Activated naive CD4-positive, alpha-beta T cell treated with anti-CD3 and anti-CD28 coated beads, Interleukin-2, amount 50 U/mL, for 16 hours (primary cell): ENCODE measurements around the gene UGT1A5.
"Not testable (repeated sequence)": the region's sequence is repeated elsewhere in the genome, so short reads cannot be mapped to it uniquely, and the experiment has no call there.

ENCODE experiments used
- DNase-seq: peaks from one replicate; pipeline ENCODE4 v3.0.0-alpha.2; 2020

The UGT1A5 gene

GRCh38 chr2:233747283-233747544 is 34.5 kb downstream of the UGT1A5 start:
- no peak for DNase-seq

- not testable (repeated sequence) for DNase-seq
These were observed 38.0 kb downstream of the UGT1A5 start for GRCh38 chr2:233750689-233751088.

GRCh38 chr2:233751212-233752009 is 38.7 kb downstream of the UGT1A5 start:
- not testable (repeated sequence) for DNase-seq

- no peak for DNase-seq
These were observed 42.3 kb downstream of the UGT1A5 start for GRCh38 chr2:233754872-233755611.

GRCh38 chr2:233756429-233757081 is 43.8 kb downstream of the UGT1A5 start:
- no peak for DNase-seq

GRCh38 chr2:233758141-233758540 is 45.4 kb downstream of the UGT1A5 start:
- DNase-seq: no peak

GRCh38 chr2:233758849-233759248 is 46.1 kb downstream of the UGT1A5 start:
- no peak for DNase-seq

GRCh38 chr2:233760043-233760442 is 47.3 kb downstream of the UGT1A5 start, which contains the start of gene UGT1A1:
Gene UGT1A1 (plus strand): TSS chr2:233760270. CDS start chr2:233760288, 18 bp downstream.
- no peak for DNase-seq

- no peak for DNase-seq
These were observed 48.5 kb downstream of the UGT1A5 start for GRCh38 chr2:233761040-233761769.

GRCh38 chr2:233764264-233764663 is 51.6 kb downstream of the UGT1A5 start:
- DNase-seq: no peak

GRCh38 chr2:233764761-233765160 is 52.1 kb downstream of the UGT1A5 start:
- DNase-seq: no peak

GRCh38 chr2:233766416-233766815 is 53.7 kb downstream of the UGT1A5 start:
- DNase-seq: no peak

- DNase-seq: no peak
These were observed 55.4 kb downstream of the UGT1A5 start for GRCh38 chr2:233768076-233768475.

- no peak for DNase-seq
These were observed 56.6 kb downstream of the UGT1A5 start for GRCh38 chr2:233769260-233769659.

GRCh38 chr2:233772153-233772552 is 59.4 kb downstream of the UGT1A5 start:
- DNase-seq: no peak

GRCh38 chr2:233772583-233772982 is 59.9 kb downstream of the UGT1A5 start:
- DNase-seq: no peak

GRCh38 chr2:233773854-233774253 is 61.1 kb downstream of the UGT1A5 start:
- DNase-seq: no peak

GRCh38 chr2:233775414-233775813 is 62.7 kb downstream of the UGT1A5 start:
- DNase-seq: no peak

- DNase-seq: no peak
These were observed 65.3 kb downstream of the UGT1A5 start, which contains the start of gene MROH2A for GRCh38 chr2:233778030-233778429. Gene MROH2A (plus strand): TSS chr2:233778330. CDS start chr2:233779359, 1,029 bp downstream.

- DNase-seq: no peak
These were observed 67.0 kb downstream of the UGT1A5 start for GRCh38 chr2:233779722-233780121.

GRCh38 chr2:233780771-233781170 is 68.1 kb downstream of the UGT1A5 start:
- DNase-seq: no peak

GRCh38 chr2:233789554-233789953 is 76.8 kb downstream of the UGT1A5 start:
- no peak for DNase-seq
